Gastroesophageal sphincter (tissue), 4 donors: Measurements from ENCODE around the gene CEP170B. TPM values are rescaled to one million over a fixed set of nuclear protein-coding genes. Genes with fewer than 3 reads are reported as not detected.

Experiments
- ATAC-seq: fragments of 150-250 bp; one replicate; pipeline ENCODE4 v1.9.1; 2016; ENCODE audit warnings: mild to moderate bottlenecking, moderate library complexity
- H3K27ac ChIP-seq, 4 donors: fragments of 200-600 bp; sonication (generic) in 3 of 4; 1 replicate in 3 of 4; 2 replicates in 1 of 4; pipeline ENCODE4 v1.5.1; 2016 to 2019
- H3K27me3 ChIP-seq: fragments of 200-600 bp; sonication (generic); one replicate; pipeline ENCODE4 v1.5.1; 2019
- H3K36me3 ChIP-seq, 2 donors: fragments of 200-600 bp; sonication (generic); one replicate each; pipeline ENCODE4 v1.5.1; 2019; ENCODE audit warnings: control low read depth in 1 of 2
- H3K4me1 ChIP-seq, 3 donors: fragments of 200-600 bp; sonication (generic); 1 replicate in 2 of 3; 2 replicates in 1 of 3; pipeline ENCODE4 v1.5.1; 2016 to 2019; ENCODE audit warnings: control low read depth in 2 of 3
- H3K4me3 ChIP-seq, 2 donors: fragments of 200-600 bp; sonication (generic); one replicate each; pipeline ENCODE4 v1.5.1; 2019; ENCODE audit warnings: mild to moderate bottlenecking in 1 of 2, moderate library complexity in 1 of 2
- H3K9me3 ChIP-seq, 3 donors: fragments of 200-600 bp; sonication (generic); one replicate each; pipeline ENCODE4 v1.5.1; 2017 to 2019; ENCODE audit warnings: control low read depth in 2 of 3
- CTCF ChIP-seq, 4 experiments: fragments of 200-600 bp in 2 of 4; fragments of 450-650 bp in 2 of 4; sonication (generic) in 1 of 4; IDR thresholded peaks; one replicate each; pipeline ENCODE4 v1.5.1; 2017 to 2019; ENCODE audit warnings: antibody characterized with exemption in 4 of 4, mild to moderate bottlenecking in 2 of 4, moderate library complexity in 2 of 4
- EP300 ChIP-seq: sonication (generic); formaldehyde crosslinking; IDR thresholded peaks from one replicate; pipeline ENCODE4 v1.6.1; 2017; ENCODE audit warnings: antibody characterized with exemption, mild to moderate bottlenecking
- POLR2A ChIP-seq, 2 donors: fragments of 450-650 bp; IDR thresholded peaks; one replicate each; pipeline ENCODE4 v1.6.1; 2017; ENCODE audit warnings: antibody characterized with exemption in 2 of 2, mild to moderate bottlenecking in 2 of 2, moderate library complexity in 1 of 2
- POLR2AphosphoS5 ChIP-seq: sonication (generic); formaldehyde crosslinking; IDR thresholded peaks from one replicate; pipeline ENCODE4 v1.6.1; 2017; ENCODE audit warnings: antibody characterized with exemption
- WGBS, 2 donors: methylation state at CpG; one replicate each; pipeline ENCODE4 v1.1.5; 2018; ENCODE audit warnings: low coverage in 1 of 2; 5-methylcytosine and 5-hydroxymethylcytosine counted together
- total RNA-seq, 4 donors: library from RNA; depleted of rRNA; stranded (reverse); fragments of >200 nt; gene quantifications; one replicate each; pipeline ENCODE4 v1.1.0, GENCODE V29; 2016

Gene CEP170B
- total RNA-seq, 4 donors from 2014 or later: 18.7 to 64.7 (median 25.5) TPM

DNA sequence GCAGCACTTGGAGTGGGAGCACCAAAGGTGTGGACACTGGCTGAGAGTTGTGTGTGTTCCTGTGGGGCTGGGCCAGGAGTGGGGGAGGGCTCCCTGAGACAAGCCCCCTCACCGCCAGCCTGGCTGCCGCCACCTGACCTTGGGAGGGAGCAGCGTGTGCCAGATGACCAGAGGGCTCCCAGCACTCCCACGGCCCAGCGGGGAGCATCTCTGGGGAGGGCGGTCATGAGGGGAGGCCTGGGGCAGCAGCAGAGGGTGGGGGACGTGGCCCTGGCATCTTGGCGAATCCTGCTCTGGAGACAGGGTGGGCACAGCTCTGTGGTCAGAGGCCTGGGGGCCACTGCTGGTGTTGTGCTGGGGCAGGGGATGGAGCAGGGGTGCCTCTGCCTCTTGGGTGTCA lies 10.7 kb downstream of the CEP170B start:
- Histone ChIP-seq H3K27me3 (no peaks in the 10 kb centered on the region), H3K4me1 (peaks cover 0 to 24% (median 4%) of the 10 kb centered on the region in 3 donors), H3K27ac (no peak overlapping the region), H3K9me3 (no peaks in the 10 kb centered on the region), H3K36me3 (peaks cover 0 to 46% of the 10 kb centered on the region in 2 donors), H3K4me3 (no peak overlapping the region)
- WGBS, 2 donors: no CpG with 5 or more reads among the region's 8 CpGs
- ATAC-seq: no peak
- no peak for TF ChIP-seq POLR2A (IDR thresholded peaks at IDR 0.05)
- TF ChIP-seq POLR2AphosphoS5: no peak
- TF ChIP-seq EP300: no peak
- TF ChIP-seq CTCF (IDR thresholded peaks at IDR 0.05): no peak

GRCh38 chr14:104876251-104876699 lies 11.2 kb downstream of the CEP170B start:
- H3K9me3 ChIP-seq: no peaks in the 10 kb centered on the region
- no peak overlapping the region for H3K27ac ChIP-seq
- no peaks in the 10 kb centered on the region for H3K27me3 ChIP-seq
- H3K36me3 ChIP-seq: peaks cover 0 to 51% of the 10 kb centered on the region in 2 donors
- no peak for ATAC-seq
- H3K4me3 ChIP-seq: no peak overlapping the region
- no CpG with 5 or more reads among the region's 8 CpGs for WGBS, 2 donors
- peaks cover 0 to 21% (median 4%) of the 10 kb centered on the region in 3 donors for H3K4me1 ChIP-seq
- TF ChIP-seq POLR2A (IDR thresholded peaks at IDR 0.05): no peak
- no peak for TF ChIP-seq EP300
- no peak for TF ChIP-seq POLR2AphosphoS5
- TF ChIP-seq CTCF (IDR thresholded peaks at IDR 0.05): no peak

DNA sequence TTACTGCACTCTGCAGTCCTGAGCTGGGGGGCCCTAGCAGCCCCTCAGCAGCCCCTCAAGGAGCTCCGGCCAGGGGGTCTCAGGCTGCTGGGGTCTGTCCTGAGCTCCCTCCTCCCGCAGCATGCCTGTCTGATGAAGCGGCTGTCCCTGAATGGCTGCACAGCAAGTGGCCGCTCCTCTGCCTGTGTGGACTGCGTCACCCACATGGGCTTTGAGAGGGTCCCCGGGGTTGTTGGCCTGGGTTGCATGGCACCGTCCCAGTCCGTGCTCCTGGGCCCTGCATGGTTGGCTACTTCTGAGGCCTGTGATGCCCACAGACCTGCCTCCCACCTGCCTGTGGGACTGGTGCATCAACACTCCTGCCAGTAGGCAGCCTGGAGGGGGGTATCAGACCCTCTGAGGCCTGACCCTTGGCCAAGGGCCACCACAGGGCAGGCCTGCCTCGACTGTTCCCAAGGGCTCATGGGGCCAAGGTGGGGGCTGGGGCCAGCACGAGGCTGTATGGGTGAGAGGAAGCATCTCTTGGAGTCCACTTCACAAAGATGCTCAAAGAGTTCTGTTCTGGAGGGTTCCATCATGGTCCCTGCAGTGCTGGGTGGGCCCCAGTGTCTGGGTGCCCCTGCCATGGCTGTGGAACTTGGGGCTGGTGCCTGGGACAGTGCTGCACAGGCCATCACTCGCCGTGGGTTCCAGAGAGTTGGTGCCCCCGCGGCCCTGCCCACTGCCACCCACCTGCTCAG lies 12.2 kb downstream of the CEP170B start:
- TF ChIP-seq EP300 (no peak), CTCF (IDR thresholded peaks at IDR 0.05) (no peak), POLR2AphosphoS5 (no peak), POLR2A (IDR thresholded peaks at IDR 0.05) (no peak)
- WGBS, 2 donors: no CpG with 5 or more reads among the region's 14 CpGs
- H3K36me3 ChIP-seq: peaks cover 0 to 59% of the 10 kb centered on the region in 2 donors
- peaks cover 0 to 20% (median 4%) of the 10 kb centered on the region in 3 donors for H3K4me1 ChIP-seq
- ATAC-seq: no peak
- no peaks in the 10 kb centered on the region for H3K27me3 ChIP-seq
- no peaks in the 10 kb centered on the region for H3K9me3 ChIP-seq
- no peak overlapping the region for H3K4me3 ChIP-seq
- no peak overlapping the region for H3K27ac ChIP-seq

GRCh38 chr14:104877806-104878550 lies 12.9 kb downstream of the CEP170B start:
- WGBS, 2 donors: 60 to 90% methylated on average over 2 of the region's 30 CpGs
- TF ChIP-seq EP300 (no peak), CTCF (IDR thresholded peaks at IDR 0.05) (no peak), POLR2AphosphoS5 (no peak), POLR2A (IDR thresholded peaks at IDR 0.05) (no peak)

More at GRCh38 chr14:104877806-104878550, 12.9 kb downstream of the CEP170B start:
- H3K4me1 ChIP-seq: peaks cover 0 to 13% (median 3%) of the 10 kb centered on the region in 3 donors
- peaks cover 0 to 66% of the 10 kb centered on the region in 2 donors for H3K36me3 ChIP-seq
- H3K9me3 ChIP-seq: no peaks in the 10 kb centered on the region
- H3K27ac ChIP-seq: no peak overlapping the region
- ATAC-seq: no peak
- no peak overlapping the region for H3K4me3 ChIP-seq
- H3K27me3 ChIP-seq: no peaks in the 10 kb centered on the region
